MV-4-11 (cell line): Measurements from ENCODE around the gene TNKS2.
A peak's percentile ranks its signal among the peaks of the same experiment; 100 is the strongest.

Experiments used
- DNase-seq: peaks from one replicate; lab custom pipeline; 2025; lab: John Stamatoyannopoulos, UW

Gene TNKS2

GRCh38 chr10:91908337-91909116 is 110.3 kb downstream of the TNKS2 start:
- DNase-seq, result peak; percentile 81

GRCh38 chr10:91909117-91909677 is 111.0 kb downstream of the TNKS2 start, which contains the start of gene FGFBP3:
FGFBP3 (minus strand) TSS chr10:91909486; CDS start chr10:91908969, 517 bp downstream.
- DNase-seq, result peak; percentile 22

- DNase-seq, result no peak
Measured at GRCh38 chr10:91910467-91910866, 112.2 kb downstream of the TNKS2 start.
